Measurements from ENCODE around the gene CMTM2.

GRCh38 chr16:66547101-66547989 is 31.9 kb upstream of the CMTM2 start:
- TF ChIP-seq CTCF (IDR thresholded peaks at IDR 0.05; ENCODE audit: insufficient read depth, low read depth, low read length) (no peak), EZH2 (IDR thresholded peaks at IDR 0.05; ENCODE audit: insufficient read depth, low read length) (no peak)
